ENCODE data around the gene ITPR3.
A peak's percentile ranks its signal among the peaks of the same experiment; 100 is the strongest.

ITPR3 gene

DNA sequence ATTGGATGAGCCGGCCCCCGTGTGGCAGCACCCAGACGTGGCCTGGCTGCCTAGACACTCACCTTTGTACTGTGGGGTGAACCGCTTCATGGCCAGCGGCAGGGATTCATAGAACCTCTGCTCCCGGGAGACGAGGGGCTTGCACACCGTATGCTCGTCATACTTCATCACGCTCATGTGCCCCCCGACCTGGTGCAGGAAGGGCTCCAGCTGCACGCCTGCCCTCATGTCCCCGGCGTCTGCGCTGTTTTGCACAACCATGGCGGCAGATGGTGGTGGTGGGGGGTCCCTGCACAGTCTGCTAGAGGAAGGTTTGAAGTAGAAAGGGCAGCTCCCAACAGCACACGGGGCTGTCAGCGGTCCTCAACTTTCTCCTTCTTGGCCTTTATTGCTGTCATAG lies 114.1 kb downstream of the ITPR3 start:
- H3K4me1 Mint-ChIP-seq: no peaks in the 10 kb centered on the region
- no peaks in the 10 kb centered on the region for H3K27me3 Mint-ChIP-seq
- H3K4me3 Mint-ChIP-seq: no peak overlapping the region
- peak overlapping the region in 1 of 2 donors; percentile 34 for H3K27ac Mint-ChIP-seq
- DNase-seq (no peak), ATAC-seq (no peak)
- no peaks in the 10 kb centered on the region for H3K9me3 Mint-ChIP-seq

DNA sequence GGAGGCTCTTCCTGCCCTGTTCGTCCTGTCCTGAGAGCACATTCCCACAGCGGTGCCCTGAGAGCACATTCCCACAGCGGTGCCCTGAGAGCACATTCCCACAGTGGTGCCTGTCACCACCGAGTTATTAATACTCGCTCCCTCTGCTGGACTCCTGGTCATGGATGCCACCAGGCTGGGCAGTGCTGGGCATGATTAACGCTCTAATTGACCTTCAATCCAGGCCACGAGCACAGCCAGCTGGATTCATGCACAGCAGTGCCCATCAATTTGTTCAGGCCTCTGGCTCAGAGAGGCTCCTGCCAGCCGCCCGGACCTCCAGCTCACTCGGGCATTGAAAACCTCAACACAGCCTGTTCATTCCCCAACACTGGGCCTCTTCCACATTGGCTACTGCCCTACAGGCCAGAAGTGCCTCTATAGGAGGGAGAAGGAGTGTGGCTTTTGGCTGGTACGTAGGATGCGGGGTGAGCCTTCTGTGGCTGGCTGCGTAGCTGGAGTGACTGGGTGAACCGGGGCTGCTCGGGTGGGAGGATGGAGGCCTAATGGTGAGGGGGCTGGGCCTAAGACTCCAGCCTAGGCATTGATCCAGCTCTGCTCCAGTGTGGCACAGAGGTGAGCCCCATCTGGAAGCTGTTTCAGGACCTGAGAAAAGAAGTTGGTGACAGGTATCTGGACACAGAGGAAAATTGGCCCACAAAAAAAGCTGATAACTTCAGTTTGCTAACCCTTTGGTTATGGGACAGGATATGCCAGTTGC lies 116.3 kb downstream of the ITPR3 start:
- Mint-ChIP-seq H3K4me1 (no peaks in the 10 kb centered on the region), H3K4me3 (no peak overlapping the region), H3K27ac (no peak overlapping the region), H3K27me3 (peaks cover 3% of the 10 kb centered on the region), H3K9me3 (no peaks in the 10 kb centered on the region)
- no peak for DNase-seq
- ATAC-seq: no peak

DNA sequence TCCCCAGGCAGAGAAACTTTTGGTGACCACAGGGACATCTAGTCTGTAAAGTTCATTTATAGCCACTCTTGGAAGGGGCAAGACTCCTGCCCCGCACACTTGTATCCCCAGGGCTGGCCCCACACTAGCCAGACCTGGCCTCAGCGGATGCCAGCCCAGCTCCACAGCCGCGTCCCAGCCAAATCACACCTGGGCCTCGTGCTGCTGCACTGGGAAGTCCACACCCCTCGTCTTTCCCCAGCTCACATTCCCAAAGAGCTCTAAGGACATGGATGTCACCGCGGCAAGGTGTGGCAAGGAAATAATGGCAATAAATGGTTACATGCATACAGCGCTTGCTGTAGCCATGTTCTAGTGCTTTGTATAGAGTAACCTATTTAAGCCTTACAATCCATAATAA lies 117.0 kb downstream of the ITPR3 start:
- Mint-ChIP-seq H3K4me1 (no peaks in the 10 kb centered on the region), H3K9me3 (no peaks in the 10 kb centered on the region), H3K4me3 (no peak overlapping the region), H3K27ac (no peak overlapping the region), H3K27me3 (peaks cover 10% of the 10 kb centered on the region)
- DNase-seq (no peak), ATAC-seq (no peak)

DNA sequence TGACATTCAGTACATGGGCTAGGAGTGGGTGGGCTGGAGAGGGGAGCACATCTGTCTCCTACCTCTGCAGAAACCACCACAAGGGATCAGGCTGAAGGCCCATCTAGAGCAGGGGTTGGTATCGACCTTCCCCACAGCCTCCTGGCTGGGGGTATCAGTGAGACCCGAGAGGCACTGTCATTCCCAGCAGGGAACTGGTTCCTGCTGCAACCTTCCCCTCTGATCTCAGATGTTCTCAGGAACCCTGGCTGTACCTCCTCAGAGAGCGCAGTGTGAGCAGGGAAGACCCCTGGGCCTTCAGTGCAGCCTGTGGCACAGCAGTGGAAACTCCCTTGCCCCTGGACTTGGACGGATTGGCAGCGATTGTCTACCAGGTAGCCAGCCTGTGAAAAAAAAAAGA lies 117.8 kb downstream of the ITPR3 start:
- DNase-seq (no peak), ATAC-seq (no peak)
- no peak overlapping the region for H3K4me3 Mint-ChIP-seq
- peak overlapping the region in 1 of 2 donors; percentile 42 for H3K27ac Mint-ChIP-seq
- H3K27me3 Mint-ChIP-seq: peaks cover 13% of the 10 kb centered on the region
- H3K4me1 Mint-ChIP-seq: no peaks in the 10 kb centered on the region
- no peaks in the 10 kb centered on the region for H3K9me3 Mint-ChIP-seq

DNA sequence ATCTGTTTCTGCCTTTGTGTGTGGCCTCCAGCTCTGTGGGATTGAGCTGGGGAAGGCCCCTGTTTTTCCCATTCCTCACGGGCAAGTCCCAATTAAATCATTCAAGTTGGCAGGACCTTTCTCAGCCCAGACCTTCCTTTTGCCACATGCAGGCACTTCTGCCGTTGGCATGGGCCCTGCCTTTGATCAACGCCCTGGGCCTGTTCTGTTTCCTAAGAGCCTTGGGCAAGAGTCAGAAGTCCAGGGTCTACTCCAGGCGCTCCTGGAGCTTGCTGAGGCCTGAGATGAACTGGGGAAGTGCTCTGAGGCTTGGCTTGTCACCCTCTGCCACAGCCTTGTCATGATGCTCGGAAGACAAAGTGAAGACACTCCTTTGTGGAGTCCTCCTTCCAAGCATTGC lies 118.4 kb downstream of the ITPR3 start:
- Mint-ChIP-seq H3K27me3 (peaks cover 13% of the 10 kb centered on the region), H3K4me3 (no peak overlapping the region), H3K4me1 (no peaks in the 10 kb centered on the region), H3K9me3 (no peaks in the 10 kb centered on the region), H3K27ac (no peak overlapping the region)
- no peak for DNase-seq
- no peak for ATAC-seq

DNA sequence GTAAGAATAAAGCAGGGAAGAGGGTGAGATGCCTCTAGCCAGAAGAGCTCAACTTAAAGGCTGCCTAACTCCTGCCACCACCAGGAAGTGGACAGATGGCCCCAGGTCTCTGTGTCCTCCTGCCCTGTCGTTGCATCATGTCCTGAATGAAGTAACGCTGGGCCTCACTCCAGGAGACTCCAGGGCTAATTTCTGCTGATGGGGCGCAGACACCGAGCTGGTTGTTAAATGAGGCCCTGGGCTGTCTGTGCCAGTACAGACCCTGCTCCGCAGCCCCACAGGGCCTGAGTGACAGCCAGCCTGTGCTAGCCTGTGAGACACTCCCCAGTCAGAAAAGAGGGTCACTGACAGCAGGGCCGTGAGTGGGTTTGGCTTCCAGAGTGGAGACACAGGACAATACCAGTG lies 119.1 kb downstream of the ITPR3 start:
- H3K9me3 Mint-ChIP-seq: no peaks in the 10 kb centered on the region
- no peak overlapping the region for H3K27ac Mint-ChIP-seq
- no peak for ATAC-seq

DNA sequence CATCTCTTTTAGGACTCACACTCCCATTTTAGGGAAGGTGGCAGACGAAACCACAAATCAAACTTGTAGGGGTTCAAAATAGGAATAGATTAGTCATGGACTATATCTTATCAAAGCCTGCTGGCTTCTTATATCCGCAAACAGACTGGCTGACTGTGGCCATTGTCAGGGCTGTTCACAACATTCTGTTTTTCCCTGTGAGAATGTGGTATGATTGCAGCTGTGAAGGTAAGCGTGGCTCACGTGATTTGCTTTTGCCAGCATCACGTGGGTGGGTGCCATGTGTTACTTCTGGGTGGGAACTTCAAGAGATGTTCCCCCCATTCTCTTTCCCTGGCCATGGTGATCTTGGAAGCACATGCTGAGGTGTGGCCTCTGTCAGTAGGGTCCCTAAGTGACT lies 119.7 kb downstream of the ITPR3 start:
- Mint-ChIP-seq H3K4me1 (no peaks in the 10 kb centered on the region), H3K9me3 (no peaks in the 10 kb centered on the region), H3K27me3 (peaks cover 13% of the 10 kb centered on the region), H3K4me3 (no peak overlapping the region), H3K27ac (no peak overlapping the region)
- DNase-seq (no peak), ATAC-seq (no peak)

More for the DNA sequence above, 119.1 kb downstream of the ITPR3 start:
- Mint-ChIP-seq H3K27me3 (peaks cover 13% of the 10 kb centered on the region), H3K4me1 (no peaks in the 10 kb centered on the region), H3K4me3 (no peak overlapping the region)
- DNase-seq: no peak

DNA sequence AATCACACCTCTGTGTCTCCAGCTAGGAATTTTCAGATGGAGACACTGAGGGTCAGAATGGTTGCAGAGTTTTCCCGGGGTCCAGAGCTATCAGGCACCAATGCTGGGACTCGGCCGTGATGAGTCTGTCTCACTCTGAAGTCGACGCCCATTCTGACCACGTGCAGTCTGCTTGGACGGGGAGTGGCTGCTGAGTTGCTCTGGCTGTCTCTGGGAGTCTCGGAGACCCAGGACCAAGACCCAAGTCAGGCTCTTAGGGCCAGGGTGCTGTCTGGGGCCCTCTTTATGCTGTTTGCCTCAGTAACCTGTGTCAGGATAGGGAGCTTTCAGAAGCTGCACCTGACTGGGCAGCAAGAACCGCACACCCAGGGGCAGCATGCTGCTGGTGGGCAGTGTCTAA lies 121.0 kb downstream of the ITPR3 start:
- Mint-ChIP-seq H3K4me1 (no peaks in the 10 kb centered on the region), H3K27ac (no peak overlapping the region), H3K4me3 (no peak overlapping the region), H3K27me3 (peaks cover 13% of the 10 kb centered on the region), H3K9me3 (no peaks in the 10 kb centered on the region)
- DNase-seq: no peak
- ATAC-seq: no peak

DNA sequence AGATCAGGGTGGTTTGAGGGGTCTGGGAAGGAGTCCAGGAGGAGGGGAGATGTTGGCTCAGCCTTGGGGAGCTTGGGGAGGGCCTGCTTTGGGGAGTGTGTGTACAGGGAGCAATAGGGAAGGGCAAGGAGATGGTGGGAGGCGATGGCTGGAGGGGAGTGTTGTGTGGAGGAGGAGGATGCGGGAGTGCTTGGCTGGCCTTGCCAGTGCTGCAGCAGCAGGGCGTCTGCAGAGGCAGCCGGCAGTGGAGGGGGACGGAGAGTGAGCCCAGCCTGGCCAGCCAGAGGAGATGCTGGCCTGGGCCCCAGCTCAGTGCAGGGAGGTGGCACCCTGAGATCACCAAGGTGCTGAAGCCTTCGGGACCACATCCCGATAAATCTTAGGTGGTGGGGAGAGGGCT lies 121.7 kb downstream of the ITPR3 start:
- ATAC-seq (no peak), DNase-seq (no peak)
- peaks cover 13% of the 10 kb centered on the region for H3K27me3 Mint-ChIP-seq
- H3K9me3 Mint-ChIP-seq: no peaks in the 10 kb centered on the region
- no peak overlapping the region for H3K27ac Mint-ChIP-seq
- no peaks in the 10 kb centered on the region for H3K4me1 Mint-ChIP-seq
- H3K4me3 Mint-ChIP-seq: no peak overlapping the region

DNA sequence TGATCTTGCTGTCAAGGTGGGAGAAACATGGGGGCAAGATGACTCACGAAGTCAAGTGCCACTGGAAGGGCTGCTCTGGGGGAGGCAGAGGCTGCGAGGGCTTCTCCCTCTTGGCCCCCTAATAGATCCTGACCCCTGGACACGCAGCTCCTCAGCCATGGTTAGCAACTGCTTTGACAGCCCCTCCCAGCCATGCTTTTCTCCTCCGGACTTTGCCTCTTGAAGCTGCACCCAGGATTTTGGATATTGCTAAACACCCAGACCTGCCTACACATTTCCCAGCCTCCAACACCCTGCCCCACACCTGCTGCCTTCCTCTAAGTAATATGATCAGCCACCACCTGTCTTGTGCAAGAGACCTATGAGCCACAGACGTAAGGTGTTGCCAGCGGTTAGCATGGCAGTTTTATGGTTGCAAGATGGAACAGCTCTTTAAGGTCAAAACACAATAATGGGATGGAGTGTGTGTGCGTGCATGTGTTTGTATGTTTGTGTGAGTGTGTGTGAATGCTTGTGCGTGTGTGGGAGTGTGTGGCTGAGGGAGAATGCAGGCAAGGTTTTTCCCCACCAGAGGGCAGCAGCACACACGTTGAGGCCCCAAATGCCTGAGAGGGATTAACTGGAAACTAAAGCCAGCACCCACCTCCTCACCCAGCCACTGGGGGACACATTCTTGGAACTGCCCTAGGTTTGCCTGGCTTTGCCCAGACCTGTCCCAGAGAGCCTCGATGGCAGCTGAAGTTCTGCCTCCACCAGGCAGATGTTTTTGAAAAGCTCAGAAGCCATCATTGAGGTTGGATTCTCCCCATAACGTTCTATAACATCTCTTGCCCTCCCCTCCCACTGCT lies 123.1 kb downstream of the ITPR3 start:
- H3K4me1 Mint-ChIP-seq: no peaks in the 10 kb centered on the region
- H3K9me3 Mint-ChIP-seq: no peaks in the 10 kb centered on the region
- H3K27ac Mint-ChIP-seq: no peak overlapping the region
- ATAC-seq: peak; percentile 80
- H3K4me3 Mint-ChIP-seq: no peak overlapping the region
- H3K27me3 Mint-ChIP-seq: peaks cover 13% of the 10 kb centered on the region
- peak; percentile 68 to 71 for DNase-seq

DNA sequence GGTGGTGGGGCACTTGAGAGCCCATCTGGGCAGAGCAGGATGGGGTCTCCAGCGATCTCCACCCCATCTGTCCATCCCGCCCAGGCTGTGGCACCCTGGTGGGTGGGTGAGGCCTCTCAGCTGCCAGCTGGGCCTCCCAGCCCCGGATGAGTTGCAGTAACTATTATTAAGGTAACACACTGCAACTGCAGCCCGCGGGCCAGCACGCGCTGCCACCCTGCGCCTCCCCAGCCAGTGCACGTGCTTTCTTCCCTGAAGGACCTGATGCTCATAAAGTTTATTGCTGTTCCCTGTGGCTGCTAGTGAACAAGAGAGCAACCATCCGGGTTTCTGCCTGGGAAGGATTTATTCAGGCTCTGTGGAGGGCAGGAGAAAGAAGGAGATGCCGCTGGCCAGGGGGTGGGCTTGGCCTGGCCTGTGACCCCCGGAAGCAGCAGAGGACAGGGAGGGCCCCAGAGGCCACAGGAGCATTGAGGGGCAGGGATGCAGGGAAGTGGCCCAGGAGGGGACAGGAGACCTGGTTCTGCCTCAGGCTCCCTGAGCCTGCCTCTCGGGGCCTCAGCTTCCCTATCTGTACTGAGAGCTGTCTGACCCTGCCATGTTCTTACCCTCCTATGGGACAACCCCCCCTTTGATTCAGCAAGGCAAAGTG lies 123.9 kb downstream of the ITPR3 start:
- Mint-ChIP-seq H3K4me1 (no peaks in the 10 kb centered on the region), H3K4me3 (no peak overlapping the region), H3K27ac (peak overlapping the region in 1 of 2 donors; percentile 46), H3K27me3 (peaks cover 13% of the 10 kb centered on the region), H3K9me3 (no peaks in the 10 kb centered on the region)
- no peak for ATAC-seq
- no peak for DNase-seq

DNA sequence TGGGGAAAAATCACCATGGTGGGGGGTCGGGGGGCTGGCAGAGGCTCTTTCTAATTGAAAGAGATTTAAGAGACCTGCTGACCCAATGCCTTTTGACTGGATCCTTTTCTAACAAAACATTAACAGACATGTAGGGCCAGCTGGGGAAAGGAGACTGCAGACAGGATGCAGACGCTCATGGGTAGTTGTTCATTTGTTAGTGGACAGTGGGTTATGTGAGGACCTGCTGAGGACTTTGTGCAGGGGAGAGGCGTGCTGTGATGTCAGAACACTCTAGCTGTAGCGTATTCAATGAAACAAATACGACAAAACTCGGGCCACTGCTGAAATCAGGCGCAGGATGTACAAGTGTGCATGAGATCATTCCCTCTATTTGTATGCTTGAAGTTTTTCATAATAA lies 124.4 kb downstream of the ITPR3 start:
- Mint-ChIP-seq H3K27ac (no peak overlapping the region), H3K9me3 (no peaks in the 10 kb centered on the region), H3K4me3 (no peak overlapping the region), H3K27me3 (peaks cover 13% of the 10 kb centered on the region), H3K4me1 (no peaks in the 10 kb centered on the region)
- ATAC-seq (no peak), DNase-seq (no peak)
